OCI-LY3 (cell line): ENCODE data around the gene AIDA.

Experiments
- EZH2phosphoT487 ChIP-seq: fragments of 200-600 bp; shearing (Covaris generic); IDR thresholded peaks from 2 replicates; pipeline ENCODE4 v1.6.1; 2018; ENCODE audit warnings: antibody characterized with exemption, mixed run types, low read depth
- TF ChIP-seq, protein P1 (sequence below): fragments of 200-600, 300-600 bp; sonication (generic); IDR thresholded peaks from 2 replicates; pipeline ENCODE4 v1.5.1; 2014; ENCODE audit warnings: antibody characterized with exemption, low read length, low read depth

DNA sequence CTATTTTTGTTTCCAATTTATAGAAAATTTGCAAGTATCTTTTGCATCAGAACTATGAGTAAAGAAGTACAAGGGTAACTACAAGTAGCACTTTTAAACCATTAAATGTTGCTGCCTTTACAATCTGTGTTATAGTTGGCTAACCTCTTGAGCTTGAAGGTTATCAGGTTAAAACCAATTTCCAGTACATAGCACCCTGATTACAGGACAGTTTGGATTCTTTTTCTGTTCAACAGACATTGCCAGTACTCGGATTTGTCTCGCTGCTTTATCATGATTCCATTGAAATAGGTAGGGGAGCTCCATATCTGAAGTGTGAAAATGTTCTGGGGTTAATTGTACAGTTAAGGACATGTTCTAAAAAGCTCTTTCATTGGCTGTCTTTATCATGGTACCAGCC lies 54.4 kb downstream of the AIDA start:
- TF ChIP-seq, protein P1, sequence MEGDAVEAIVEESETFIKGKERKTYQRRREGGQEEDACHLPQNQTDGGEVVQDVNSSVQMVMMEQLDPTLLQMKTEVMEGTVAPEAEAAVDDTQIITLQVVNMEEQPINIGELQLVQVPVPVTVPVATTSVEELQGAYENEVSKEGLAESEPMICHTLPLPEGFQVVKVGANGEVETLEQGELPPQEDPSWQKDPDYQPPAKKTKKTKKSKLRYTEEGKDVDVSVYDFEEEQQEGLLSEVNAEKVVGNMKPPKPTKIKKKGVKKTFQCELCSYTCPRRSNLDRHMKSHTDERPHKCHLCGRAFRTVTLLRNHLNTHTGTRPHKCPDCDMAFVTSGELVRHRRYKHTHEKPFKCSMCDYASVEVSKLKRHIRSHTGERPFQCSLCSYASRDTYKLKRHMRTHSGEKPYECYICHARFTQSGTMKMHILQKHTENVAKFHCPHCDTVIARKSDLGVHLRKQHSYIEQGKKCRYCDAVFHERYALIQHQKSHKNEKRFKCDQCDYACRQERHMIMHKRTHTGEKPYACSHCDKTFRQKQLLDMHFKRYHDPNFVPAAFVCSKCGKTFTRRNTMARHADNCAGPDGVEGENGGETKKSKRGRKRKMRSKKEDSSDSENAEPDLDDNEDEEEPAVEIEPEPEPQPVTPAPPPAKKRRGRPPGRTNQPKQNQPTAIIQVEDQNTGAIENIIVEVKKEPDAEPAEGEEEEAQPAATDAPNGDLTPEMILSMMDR = no peak
- no peak for TF ChIP-seq EZH2phosphoT487
